ENCODE results near the gene ID1. TPM values are rescaled to one million over a fixed set of nuclear protein-coding genes. Genes with fewer than 3 reads are reported as not detected.

Gene ID1
- total and polyA plus RNA-seq, 2 of the 13 experiments (the other 11 are each of a cell fraction or from before 2014, with no cell fraction given) = 320 to 419 TPM

- Histone ChIP-seq H3K9me3 (ENCODE audit: low read length) (no peaks in the 10 kb centered on the region), H4K20me1 (ENCODE audit: insufficient read depth, low read length) (no peaks in the 10 kb centered on the region), H3K36me3 (replicated peaks in 1 of 2; ENCODE audit: control insufficient read depth in 1 of 2, insufficient read depth in 2 of 2, low read length in 2 of 2) (no peaks in the 10 kb centered on the region), H2AFZ (ENCODE audit: low read length) (no peak overlapping the region), H3K4me3 (replicated peaks in 1 of 3; ENCODE audit: insufficient read depth in 1 of 3, low read depth in 2 of 3, low read length in 3 of 3) (no peak overlapping the region), H3K27ac (ENCODE audit: extremely low read length, insufficient read depth, low read length) (no peak overlapping the region), H3K79me2 (ENCODE audit: insufficient read depth, low read length) (no peaks in the 10 kb centered on the region), H3K9ac (ENCODE audit: insufficient read depth, low read depth, low read length) (no peak overlapping the region), H3K4me1 (ENCODE audit: insufficient read depth, low read length) (peaks cover 32% of the 10 kb centered on the region), H3K27me3 (ENCODE audit: control insufficient read depth in 1 of 2, insufficient read depth in 2 of 2, low read length in 2 of 2) (peaks cover 13 to 31% of the 10 kb centered on the region in 2 experiments; a peak in 3 of 5 replicates), H3K4me2 (ENCODE audit: low read depth, low read length) (no peak overlapping the region)
- DNase-seq (ENCODE audit: low spot score) (no peak), FAIRE-seq (peak; percentile 12), ATAC-seq (no peak)
- intact Hi-C loops (cut with micrococcal nuclease; ENCODE audit: unreplicated experiment) (no loop called here), in situ Hi-C loops (cut with HindIII; ENCODE audit: extremely low pct_ligation_motif_present, low pct_unique_long_range_greater_than_20kb) (no loop called here)
- 66% methylated on average over 6 of the region's 6 CpGs for WGBS (ENCODE audit: low lambda C conversion rate)
- POLR2A ChIA-PET = interaction anchor here (0.7 to 1.6 kb wide), 4 partner anchors 23 to 98 kb away, joined by 3 to 5 read pairs (median 4); partner anchors contain the start of gene TPX2
- CTCF ChIA-PET (ENCODE audit: low intra/inter-chr PET ratio, low total read pairs) = no interaction called here
- BruUV-seq (replicated peaks) = no TSS peak
- TF ChIP-seq NKX3-1 (CRISPR knock-in tag; IDR thresholded peaks at IDR 0.05) (no peak), PBX2 (CRISPR knock-in tag; IDR thresholded peaks at IDR 0.05) (no peak), ZNF441 (CRISPR knock-in tag; IDR thresholded peaks at IDR 0.05; ENCODE audit: borderline replicate concordance) (no peak), ZEB1 (IDR thresholded peaks at IDR 0.05; ENCODE audit: insufficient replicate concordance, low read depth) (no peak), GTF3A (CRISPR knock-in tag; conservative IDR thresholded peaks at IDR 0.05) (no peak), ZNF569 (CRISPR knock-in tag; IDR thresholded peaks at IDR 0.05; ENCODE audit: borderline replicate concordance) (no peak)
Observed at GRCh38 chr20:31641391-31641790, 36.3 kb downstream of the ID1 start.

- Histone ChIP-seq H3K27me3 (ENCODE audit: control insufficient read depth in 1 of 2, insufficient read depth in 2 of 2, low read length in 2 of 2) (peaks cover 13 to 38% of the 10 kb centered on the region in 2 experiments; a peak in 4 of 5 replicates), H4K20me1 (ENCODE audit: insufficient read depth, low read length) (no peaks in the 10 kb centered on the region), H3K4me2 (ENCODE audit: low read depth, low read length) (no peak overlapping the region), H3K9me3 (ENCODE audit: low read length) (no peaks in the 10 kb centered on the region), H3K4me1 (ENCODE audit: insufficient read depth, low read length) (peaks cover 26% of the 10 kb centered on the region), H3K4me3 (replicated peaks in 1 of 3; ENCODE audit: insufficient read depth in 1 of 3, low read depth in 2 of 3, low read length in 3 of 3) (no peak overlapping the region), H3K79me2 (ENCODE audit: insufficient read depth, low read length) (no peaks in the 10 kb centered on the region), H3K9ac (ENCODE audit: insufficient read depth, low read depth, low read length) (no peak overlapping the region), H3K27ac (ENCODE audit: extremely low read length, insufficient read depth, low read length) (no peak overlapping the region), H2AFZ (ENCODE audit: low read length) (no peak overlapping the region), H3K36me3 (replicated peaks in 1 of 2; ENCODE audit: control insufficient read depth in 1 of 2, insufficient read depth in 2 of 2, low read length in 2 of 2) (no peaks in the 10 kb centered on the region)
- in situ Hi-C loops (cut with HindIII; ENCODE audit: extremely low pct_ligation_motif_present, low pct_unique_long_range_greater_than_20kb) = no loop called here
- DNase-seq (ENCODE audit: low spot score) (no peak), FAIRE-seq (no peak), ATAC-seq (no peak)
- TF ChIP-seq RFX1 (IDR thresholded peaks at IDR 0.05) (0 out of 2 replicates have a peak, but pooled peaks have one; percentile 6), ZSCAN25 (CRISPR knock-in tag; IDR thresholded peaks at IDR 0.05) (no peak)
- CTCF ChIA-PET (ENCODE audit: low intra/inter-chr PET ratio, low total read pairs) = no interaction called here
- POLR2A ChIA-PET = no interaction called here
- BruUV-seq (replicated peaks) = no TSS peak
- intact Hi-C loops (cut with micrococcal nuclease; ENCODE audit: unreplicated experiment) = no loop called here
- WGBS (ENCODE audit: low lambda C conversion rate) = 31% methylated on average over 1 of the region's 1 CpG
Observed at GRCh38 chr20:31642837-31643236, 37.7 kb downstream of the ID1 start.

All from HepG2 (cell line).